Left lung (tissue), 10 donors: ENCODE data around the gene PLA2G4F. TPM values are rescaled to one million over a fixed set of nuclear protein-coding genes. Genes with fewer than 3 reads are reported as not detected.

ENCODE experiments used
- ATAC-seq: fragments of 200-7000 bp; cut with Tn5 transposase; one replicate; pipeline ENCODE4 v1.9.1; 2020; ENCODE audit warnings: moderate library complexity
- DNase-seq, 4 donors: peaks; one replicate each; pipeline ENCODE4 v3.0.0-alpha.2; 2013 to 2020
- H3K27ac ChIP-seq, 2 donors: fragments of 200-600 bp; sonication (generic) in 1 of 2; one replicate each; pipeline versions ENCODE4 v1.5.0 to v1.8.0; 2020 to 2021
- H3K27me3 ChIP-seq, 2 donors: fragments of 200-600 bp; sonication (generic) in 1 of 2; one replicate each; pipeline versions ENCODE4 v1.5.0 to v1.8.0; 2020 to 2021
- H3K36me3 ChIP-seq, 2 donors: fragments of 200-600 bp; sonication (generic) in 1 of 2; one replicate each; pipeline versions ENCODE4 v1.5.0 to v1.8.0; 2020 to 2021
- H3K4me1 ChIP-seq, 2 donors: fragments of 200-600 bp; one replicate each; pipeline ENCODE4 v1.8.0; 2021
- H3K4me3 ChIP-seq, 2 donors: fragments of 200-600 bp; sonication (generic) in 1 of 2; one replicate each; pipeline versions ENCODE4 v1.5.0 to v1.8.0; 2020 to 2021; ENCODE audit warnings: mild to moderate bottlenecking in 1 of 2
- H3K9me3 ChIP-seq, 2 donors: fragments of 200-600 bp; sonication (generic) in 1 of 2; one replicate each; pipeline versions ENCODE4 v1.5.0 to v1.8.0; 2020 to 2021
- intact Hi-C, 2 donors: fragments of 100-400 bp; cut with DNase I; formaldehyde crosslinking; loops; one replicate each; pipeline versions ENCODE4 v1.11.2 to v1.14.2; 2022
- polyA plus RNA-seq, 6 donors: library from polyadenylated mRNA; unstranded; fragments of 120-200 nt; gene quantifications; one replicate each; pipeline ENCODE4 v1.2.1, GENCODE V29; 2013; ENCODE audit not compliant: insufficient read length in 6 of 6
- total RNA-seq, 2 donors: library from RNA; stranded (reverse); fragmentation: NEBNext Ultra II Directional; extraction: Animal tissue kit (Norgen Biotek cat#: 25700); gene quantifications; one replicate each; pipeline ENCODE4 v1.2.1, GENCODE V29; 2021
- TF ChIP-seq, protein P1 (sequence below), 2 donors: fragments of 200-600 bp; sonication (generic) in 1 of 2; IDR thresholded peaks; one replicate each; pipeline versions ENCODE4 v1.5.0 to v1.8.0; 2021; ENCODE audit warnings: antibody characterized with exemption in 2 of 2
- donor health status: DM: no; HTN: yes; CAD: no.
- donor health status: DM: no; HTN: no; CAD: no.

PLA2G4F gene
- total and polyA plus RNA-seq, 8 donors, result 3.1 to 100 (median 12.7) TPM

DNA sequence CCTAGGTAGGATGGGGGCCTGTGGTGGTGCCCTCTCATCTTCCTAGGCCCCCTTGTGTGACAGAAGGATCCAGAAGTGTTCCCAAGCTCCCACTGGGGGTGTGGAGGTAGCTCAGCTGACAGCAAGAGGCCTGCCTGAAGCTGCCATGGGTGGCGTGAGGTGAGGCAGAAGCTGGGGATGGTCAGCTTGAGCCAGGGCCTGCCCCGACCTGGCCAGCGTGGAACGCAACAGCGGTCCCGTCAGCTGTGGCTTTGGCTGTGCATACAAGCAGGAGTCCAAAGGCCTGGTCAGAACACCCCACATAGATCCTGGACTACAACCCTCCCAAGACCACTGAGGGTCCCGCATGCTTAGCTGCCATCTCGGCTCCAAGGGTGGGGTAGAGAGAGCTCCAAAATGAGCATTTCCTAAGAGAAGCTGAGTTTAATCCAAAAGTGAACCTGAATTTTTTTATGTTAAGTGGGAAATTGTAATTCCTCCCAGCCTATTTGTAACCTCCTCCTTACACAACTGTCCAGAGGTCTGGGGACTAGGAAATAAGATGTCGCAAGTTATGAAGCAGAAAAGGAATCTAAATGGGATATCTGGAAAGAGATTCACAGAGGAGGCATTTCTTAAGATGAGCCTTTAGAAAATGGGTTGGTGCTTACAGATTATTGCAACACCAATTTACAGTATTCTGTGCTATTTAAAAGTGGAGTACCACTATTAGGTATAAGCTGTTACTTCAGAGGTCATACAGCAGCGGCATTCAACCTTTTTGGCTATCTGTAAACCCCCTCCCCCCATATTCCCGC is 52.1 kb downstream of the PLA2G4F start:
- TF ChIP-seq, protein P1, sequence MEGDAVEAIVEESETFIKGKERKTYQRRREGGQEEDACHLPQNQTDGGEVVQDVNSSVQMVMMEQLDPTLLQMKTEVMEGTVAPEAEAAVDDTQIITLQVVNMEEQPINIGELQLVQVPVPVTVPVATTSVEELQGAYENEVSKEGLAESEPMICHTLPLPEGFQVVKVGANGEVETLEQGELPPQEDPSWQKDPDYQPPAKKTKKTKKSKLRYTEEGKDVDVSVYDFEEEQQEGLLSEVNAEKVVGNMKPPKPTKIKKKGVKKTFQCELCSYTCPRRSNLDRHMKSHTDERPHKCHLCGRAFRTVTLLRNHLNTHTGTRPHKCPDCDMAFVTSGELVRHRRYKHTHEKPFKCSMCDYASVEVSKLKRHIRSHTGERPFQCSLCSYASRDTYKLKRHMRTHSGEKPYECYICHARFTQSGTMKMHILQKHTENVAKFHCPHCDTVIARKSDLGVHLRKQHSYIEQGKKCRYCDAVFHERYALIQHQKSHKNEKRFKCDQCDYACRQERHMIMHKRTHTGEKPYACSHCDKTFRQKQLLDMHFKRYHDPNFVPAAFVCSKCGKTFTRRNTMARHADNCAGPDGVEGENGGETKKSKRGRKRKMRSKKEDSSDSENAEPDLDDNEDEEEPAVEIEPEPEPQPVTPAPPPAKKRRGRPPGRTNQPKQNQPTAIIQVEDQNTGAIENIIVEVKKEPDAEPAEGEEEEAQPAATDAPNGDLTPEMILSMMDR (IDR thresholded peaks at IDR 0.05), result no peak
- H3K9me3 ChIP-seq, result no peaks in the 10 kb centered on the region
- no peaks in the 10 kb centered on the region for H3K36me3 ChIP-seq
- intact Hi-C loops, result no loop called here
- H3K27me3 ChIP-seq, result no peaks in the 10 kb centered on the region
- ATAC-seq (peak; percentile 29), DNase-seq (no peak)
- no peak overlapping the region for H3K4me3 ChIP-seq
- H3K27ac ChIP-seq, result no peak overlapping the region
- H3K4me1 ChIP-seq, result peaks cover 13 to 68% of the 10 kb centered on the region in 2 donors

DNA sequence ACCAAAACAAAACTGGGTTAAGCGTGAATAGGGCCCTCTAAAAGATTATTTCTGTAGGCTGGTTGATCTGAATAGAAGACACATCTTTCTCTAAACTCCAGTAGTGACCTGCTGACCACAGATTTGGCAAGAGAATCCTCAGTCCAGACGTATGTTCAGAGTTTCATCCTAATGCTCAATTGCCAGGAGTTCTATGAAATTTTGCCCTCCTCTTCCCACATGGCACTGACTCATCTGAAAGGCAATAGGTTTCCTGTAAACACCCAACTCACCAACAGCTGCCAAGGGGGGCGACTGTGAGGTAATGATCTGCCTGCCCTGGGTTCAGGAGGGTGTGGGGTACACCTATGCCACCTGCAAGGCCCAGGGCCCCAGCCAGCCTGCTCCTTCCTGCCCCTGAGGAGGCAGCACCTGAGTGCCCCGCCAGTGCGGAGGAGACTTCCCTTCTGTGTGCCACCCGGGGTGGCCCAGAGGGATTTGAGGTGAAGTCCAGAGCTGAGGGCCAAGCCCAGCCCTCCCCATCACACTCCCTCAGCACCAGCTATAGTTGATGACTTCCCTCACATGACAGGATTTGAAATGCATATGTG is 53.7 kb downstream of the PLA2G4F start:
- H3K27me3 ChIP-seq, result no peaks in the 10 kb centered on the region
- intact Hi-C loops, result no loop called here
- no peak overlapping the region for H3K4me3 ChIP-seq
- H3K4me1 ChIP-seq, result peaks cover 13 to 63% of the 10 kb centered on the region in 2 donors
- no peaks in the 10 kb centered on the region for H3K36me3 ChIP-seq
- H3K27ac ChIP-seq, result no peak overlapping the region
- H3K9me3 ChIP-seq, result no peaks in the 10 kb centered on the region
- DNase-seq (no peak), ATAC-seq (no peak)
- TF ChIP-seq, protein P1 (IDR thresholded peaks at IDR 0.05), result no peak

DNA sequence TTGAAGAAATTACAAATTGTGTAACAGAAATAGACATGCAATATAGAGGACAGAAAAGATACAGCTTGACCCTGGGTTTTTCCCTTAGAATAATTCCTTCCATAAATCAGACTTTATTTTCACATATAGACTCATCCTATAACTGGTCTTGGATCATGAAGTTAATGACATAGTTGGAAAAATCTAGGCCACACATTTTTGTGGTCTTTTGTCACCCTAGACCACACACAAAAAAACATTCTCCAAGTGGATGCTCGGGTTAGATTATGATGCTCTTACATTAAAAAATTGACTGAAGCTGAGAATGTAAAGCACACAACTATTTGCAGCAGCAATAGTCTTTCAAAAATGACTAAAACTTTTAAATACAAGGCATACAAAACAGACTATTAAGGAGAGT is 54.6 kb downstream of the PLA2G4F start:
- TF ChIP-seq, protein P1 (IDR thresholded peaks at IDR 0.05), result no peak
- DNase-seq, result no peak
- peaks cover 10 to 54% of the 10 kb centered on the region in 2 donors for H3K4me1 ChIP-seq
- H3K27ac ChIP-seq, result no peak overlapping the region
- no peak for ATAC-seq
- H3K27me3 ChIP-seq, result no peaks in the 10 kb centered on the region
- H3K36me3 ChIP-seq, result no peaks in the 10 kb centered on the region
- H3K4me3 ChIP-seq, result no peak overlapping the region
- intact Hi-C loops, result no loop called here
- no peaks in the 10 kb centered on the region for H3K9me3 ChIP-seq

DNA sequence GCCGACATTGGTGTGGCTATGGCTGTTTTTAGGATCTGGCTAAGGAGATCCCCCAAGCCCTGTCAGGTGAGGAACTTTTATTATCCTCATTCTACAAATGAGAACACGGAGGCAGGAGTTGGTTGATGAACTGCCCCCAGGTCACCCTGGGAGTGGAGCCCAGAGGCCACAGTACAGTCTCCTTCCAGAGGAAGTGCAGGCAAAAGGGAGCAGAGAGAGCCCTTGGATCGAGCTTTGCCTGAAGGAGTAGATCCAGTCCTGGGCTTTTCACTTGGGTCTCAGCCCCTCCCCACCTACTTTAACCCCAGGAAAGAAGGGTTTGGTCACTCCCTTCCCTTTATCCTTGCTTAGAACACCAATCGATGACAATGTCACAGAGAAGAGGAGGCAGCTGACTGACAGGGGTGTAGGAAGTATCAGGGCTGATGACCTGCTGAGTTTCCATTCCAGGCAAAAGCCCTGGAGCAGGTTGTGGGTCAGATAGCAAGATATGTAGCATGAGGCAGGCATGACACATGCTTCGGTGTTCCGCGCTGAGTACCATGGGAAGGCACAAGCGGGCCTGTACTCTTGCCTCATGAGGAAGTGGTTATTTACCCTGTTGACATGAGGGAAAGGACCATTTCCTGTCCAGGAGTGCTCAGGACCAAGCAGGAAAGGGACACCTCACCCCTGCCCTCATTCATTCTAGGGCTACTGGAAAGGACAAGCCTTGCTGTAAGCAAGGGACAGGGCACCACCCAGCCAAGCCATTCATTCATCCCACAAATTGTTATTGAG is 56.2 kb downstream of the PLA2G4F start:
- TF ChIP-seq, protein P1 (IDR thresholded peaks at IDR 0.05), result no peak
- intact Hi-C loops, result no loop called here
- peak; percentile 68 for ATAC-seq
- Histone ChIP-seq H3K36me3 (no peaks in the 10 kb centered on the region), H3K9me3 (no peaks in the 10 kb centered on the region), H3K4me1 (peaks cover 2 to 37% of the 10 kb centered on the region in 2 donors), H3K27ac (peak overlapping the region in 1 of 2 donors; percentile 74), H3K4me3 (no peak overlapping the region), H3K27me3 (no peaks in the 10 kb centered on the region)
- no peak for DNase-seq

GRCh38 chr15:42097018-42097417 is 59.4 kb downstream of the PLA2G4F start:
- no peak overlapping the region for H3K4me3 ChIP-seq
- DNase-seq (no peak), ATAC-seq (no peak)
- H3K27ac ChIP-seq, result no peak overlapping the region
- peaks cover 0 to 17% of the 10 kb centered on the region in 2 donors for H3K4me1 ChIP-seq
- TF ChIP-seq, protein P1 (IDR thresholded peaks at IDR 0.05), result no peak
- no peaks in the 10 kb centered on the region for H3K27me3 ChIP-seq
- intact Hi-C loops, result no loop called here
- H3K36me3 ChIP-seq, result no peaks in the 10 kb centered on the region
- no peaks in the 10 kb centered on the region for H3K9me3 ChIP-seq
